ENCODE measurements around the gene RNASE12.
"Not testable (repeated sequence)": the region's sequence is repeated elsewhere in the genome, so short reads cannot be mapped to it uniquely, and the experiment has no call there.

Gene RNASE12

GRCh38 chr14:20624495-20625070 is 33.4 kb upstream of the RNASE12 start:
- H3K4me1 ChIP-seq (ENCODE audit: control insufficient read depth, insufficient read depth, low read length): peaks cover 19% of the 10 kb centered on the region
- peaks cover 39% of the 10 kb centered on the region for H3K27me3 ChIP-seq (ENCODE audit: control insufficient read depth, insufficient read depth, low read length)
- no peaks in the 10 kb centered on the region for H3K36me3 ChIP-seq (ENCODE audit: control insufficient read depth, insufficient read depth, low read length)
- no peaks in the 10 kb centered on the region for H3K9me3 ChIP-seq (ENCODE audit: control insufficient read depth, insufficient read depth, low read length)
- H3K4me3 ChIP-seq (ENCODE audit: low read depth, low read length): peak overlapping the region; percentile 87
- H3K27ac ChIP-seq (ENCODE audit: low read depth, low read length): peak overlapping the region; percentile 65
- peak overlapping the region; percentile 6; the same call in 1 of the 2 replicates for H3K9ac ChIP-seq (ENCODE audit: low read depth, low read length)

DNA sequence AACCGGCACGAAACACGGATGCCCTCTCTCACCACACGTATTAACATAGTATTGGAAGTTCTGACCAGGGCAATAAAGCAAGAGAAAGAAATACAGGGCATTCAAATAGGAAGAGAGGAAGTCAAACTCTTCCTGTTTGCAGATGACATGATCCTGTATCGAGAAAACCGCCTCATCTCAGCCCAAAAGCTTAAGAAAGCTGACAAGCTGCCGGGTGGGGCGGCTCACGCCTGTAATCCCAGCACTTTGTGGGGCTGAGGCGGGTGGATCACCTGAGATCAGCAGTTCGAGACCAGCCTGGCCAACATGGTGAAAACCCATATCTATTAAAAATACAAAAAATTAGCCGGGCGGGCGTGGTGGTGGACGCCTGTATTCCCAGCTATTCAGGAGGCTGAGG is 32.6 kb upstream of the RNASE12 start:
- peaks cover 19% of the 10 kb centered on the region for H3K4me1 ChIP-seq (ENCODE audit: control insufficient read depth, insufficient read depth, low read length)
- peak overlapping the region; percentile 87 for H3K4me3 ChIP-seq (ENCODE audit: low read depth, low read length)
- no peak overlapping the region for H3K27ac ChIP-seq (ENCODE audit: low read depth, low read length)
- H3K27me3 ChIP-seq (ENCODE audit: control insufficient read depth, insufficient read depth, low read length): peaks cover 31% of the 10 kb centered on the region
- H3K9me3 ChIP-seq (ENCODE audit: control insufficient read depth, insufficient read depth, low read length): no peaks in the 10 kb centered on the region
- no peak overlapping the region for H3K9ac ChIP-seq (ENCODE audit: low read depth, low read length)
- no peaks in the 10 kb centered on the region for H3K36me3 ChIP-seq (ENCODE audit: control insufficient read depth, insufficient read depth, low read length)

DNA sequence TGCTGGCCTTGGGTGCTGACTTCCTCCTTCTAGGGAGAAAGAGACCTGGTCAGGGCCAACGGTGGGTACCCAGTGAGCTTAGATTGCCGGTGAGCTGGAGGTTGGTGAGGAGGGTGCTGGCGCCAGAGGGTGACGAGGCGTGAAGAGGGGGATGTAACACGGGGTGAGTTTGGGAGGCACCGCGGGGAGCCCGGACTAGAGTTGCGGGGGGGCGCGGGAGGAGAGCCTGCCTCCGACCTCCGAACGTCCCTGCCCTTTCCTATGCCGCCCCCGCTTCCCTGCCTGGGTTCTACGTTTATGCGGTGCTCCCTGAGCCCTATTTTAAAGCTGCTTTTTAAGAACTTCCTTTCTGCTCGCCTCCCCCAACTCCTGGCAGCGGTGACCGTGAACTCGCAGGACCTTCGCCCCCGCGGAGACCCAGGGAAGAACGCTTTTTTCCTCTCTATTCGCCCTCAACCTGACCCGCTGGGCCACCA is 31.7 kb upstream of the RNASE12 start:
- H3K36me3 ChIP-seq (ENCODE audit: control insufficient read depth, insufficient read depth, low read length): no peaks in the 10 kb centered on the region
- H3K9ac ChIP-seq (ENCODE audit: low read depth, low read length): no peak overlapping the region
- H3K4me3 ChIP-seq (ENCODE audit: low read depth, low read length): peak overlapping the region; percentile 57; the same call in 1 of the 2 replicates
- no peaks in the 10 kb centered on the region for H3K9me3 ChIP-seq (ENCODE audit: control insufficient read depth, insufficient read depth, low read length)
- H3K27ac ChIP-seq (ENCODE audit: low read depth, low read length): no peak overlapping the region
- peaks cover 11% of the 10 kb centered on the region for H3K4me1 ChIP-seq (ENCODE audit: control insufficient read depth, insufficient read depth, low read length)
- H3K27me3 ChIP-seq (ENCODE audit: control insufficient read depth, insufficient read depth, low read length): peaks cover 22% of the 10 kb centered on the region

DNA sequence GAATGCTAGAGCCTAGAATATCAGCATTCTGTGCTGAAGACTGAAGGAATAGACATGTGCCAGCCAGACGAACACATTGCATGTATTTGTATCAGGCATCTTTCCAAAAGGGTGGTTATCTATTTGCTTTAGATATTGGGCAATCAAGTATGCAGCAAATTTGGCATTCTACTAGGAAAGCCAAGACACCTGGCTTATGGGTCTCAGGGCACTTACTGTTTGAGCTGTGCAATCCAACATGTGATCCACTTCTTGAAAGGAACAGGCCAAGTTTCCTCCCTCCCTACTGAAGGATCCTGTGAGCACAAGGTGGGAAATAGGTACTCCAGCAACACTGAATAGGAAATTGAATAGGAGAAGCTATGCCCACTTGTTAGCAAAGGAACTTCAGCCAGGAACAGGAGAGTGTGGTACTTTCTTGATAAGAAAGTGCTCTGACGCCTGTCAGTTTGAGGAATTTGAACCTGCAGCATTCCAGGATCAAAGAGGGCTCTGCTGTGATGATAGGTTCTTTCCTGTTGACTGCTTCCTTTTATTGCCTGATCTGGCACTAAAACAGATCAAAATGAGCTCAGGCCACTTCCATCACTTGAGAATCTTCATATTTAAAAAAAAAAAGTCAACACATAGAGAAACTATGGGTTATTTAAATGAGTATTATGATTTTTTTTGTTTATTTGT is 29.8 kb upstream of the RNASE12 start:
- Histone ChIP-seq H3K9ac (ENCODE audit: low read depth, low read length) (no peak overlapping the region), H3K9me3 (ENCODE audit: control insufficient read depth, insufficient read depth, low read length) (no peaks in the 10 kb centered on the region), H3K4me1 (ENCODE audit: control insufficient read depth, insufficient read depth, low read length) (peaks cover 2% of the 10 kb centered on the region; the same call in 1 of the 2 replicates), H3K36me3 (ENCODE audit: control insufficient read depth, insufficient read depth, low read length) (no peaks in the 10 kb centered on the region), H3K27me3 (ENCODE audit: control insufficient read depth, insufficient read depth, low read length) (peaks cover 5% of the 10 kb centered on the region; the same call in 1 of the 2 replicates), H3K27ac (ENCODE audit: low read depth, low read length) (no peak overlapping the region), H3K4me3 (ENCODE audit: low read depth, low read length) (no peak overlapping the region)

GRCh38 chr14:20619688-20620087 is 28.5 kb upstream of the RNASE12 start:
- H3K36me3 ChIP-seq (ENCODE audit: control insufficient read depth, insufficient read depth, low read length); H3K4me1 ChIP-seq (ENCODE audit: control insufficient read depth, insufficient read depth, low read length); H3K27me3 ChIP-seq (ENCODE audit: control insufficient read depth, insufficient read depth, low read length); H3K27ac ChIP-seq (ENCODE audit: low read depth, low read length); H3K9ac ChIP-seq (ENCODE audit: low read depth, low read length); H3K4me3 ChIP-seq (ENCODE audit: low read depth, low read length); H3K9me3 ChIP-seq (ENCODE audit: control insufficient read depth, insufficient read depth, low read length): not testable (repeated sequence)

DNA sequence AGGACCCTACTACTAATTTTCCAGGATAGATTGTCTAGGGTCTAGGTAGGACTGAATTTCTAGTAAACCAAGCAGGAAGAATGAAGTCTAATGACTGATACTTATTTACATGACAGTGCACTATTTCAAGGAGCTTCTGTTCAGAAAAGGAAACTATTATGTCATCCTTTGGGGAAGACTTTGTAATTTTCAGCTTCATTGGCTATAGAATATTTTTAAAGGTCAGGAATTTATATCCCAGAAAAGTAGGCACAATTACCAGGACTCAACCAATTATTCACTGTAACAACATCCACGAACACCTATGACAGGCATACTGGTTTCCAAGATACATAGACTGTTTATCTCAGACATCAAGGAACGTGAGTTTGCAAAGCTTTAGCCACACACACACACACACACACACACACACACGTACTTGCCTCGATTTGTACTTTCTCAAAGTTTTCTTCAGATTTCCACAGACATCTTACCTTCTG is 27.1 kb upstream of the RNASE12 start:
- Histone ChIP-seq H3K4me3 (ENCODE audit: low read depth, low read length) (no peak overlapping the region), H3K36me3 (ENCODE audit: control insufficient read depth, insufficient read depth, low read length) (no peaks in the 10 kb centered on the region), H3K4me1 (ENCODE audit: control insufficient read depth, insufficient read depth, low read length) (peaks cover 5% of the 10 kb centered on the region; the same call in 1 of the 2 replicates), H3K9ac (ENCODE audit: low read depth, low read length) (no peak overlapping the region), H3K27ac (ENCODE audit: low read depth, low read length) (no peak overlapping the region), H3K27me3 (ENCODE audit: control insufficient read depth, insufficient read depth, low read length) (0 out of 2 replicates have a peak, but pooled peaks cover under 1% of the 10 kb centered on the region), H3K9me3 (ENCODE audit: control insufficient read depth, insufficient read depth, low read length) (no peaks in the 10 kb centered on the region)

DNA sequence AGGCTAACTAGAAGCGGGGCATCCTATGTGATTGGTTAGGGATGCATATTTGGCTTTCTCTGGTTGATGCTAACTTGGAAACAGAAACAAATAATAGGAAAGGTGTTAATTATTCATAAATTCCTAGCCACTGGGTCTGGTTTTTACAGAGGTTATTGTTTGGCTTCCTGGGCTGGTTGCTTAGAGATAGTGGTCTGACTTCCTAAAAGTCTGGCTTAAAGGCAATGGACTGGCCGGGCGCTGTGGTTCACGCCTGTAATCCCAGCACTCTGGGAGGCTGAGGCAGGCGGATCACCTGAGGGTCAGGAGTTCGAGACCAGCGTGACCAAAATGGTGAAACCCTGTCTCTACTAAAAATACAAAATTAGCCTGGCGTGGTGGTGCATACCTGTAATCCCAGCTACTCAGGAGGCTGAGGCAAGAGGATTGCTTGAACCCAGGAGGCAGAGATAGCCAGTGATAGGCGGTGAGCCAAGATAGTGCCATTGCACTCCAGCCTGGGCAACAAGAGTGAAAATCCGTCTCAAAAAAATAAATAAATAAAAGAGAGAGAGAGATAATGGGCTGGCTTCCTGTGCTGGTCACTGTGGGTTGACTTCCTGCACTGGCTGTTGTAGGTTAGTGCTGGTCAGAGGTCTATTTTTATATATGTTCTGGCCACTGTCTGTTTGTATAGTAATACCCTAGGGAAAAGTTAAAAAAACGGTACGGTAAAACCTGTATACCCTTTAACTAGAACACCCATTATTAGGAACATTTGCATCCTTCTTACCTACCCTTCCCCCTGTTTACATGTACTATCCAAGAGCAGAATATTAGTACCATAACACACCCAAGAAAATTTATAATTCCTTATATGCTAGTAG is 26.2 kb upstream of the RNASE12 start:
- Histone ChIP-seq H3K4me3 (ENCODE audit: low read depth, low read length) (no peak overlapping the region), H3K36me3 (ENCODE audit: control insufficient read depth, insufficient read depth, low read length) (no peaks in the 10 kb centered on the region), H3K27me3 (ENCODE audit: control insufficient read depth, insufficient read depth, low read length) (no peaks in the 10 kb centered on the region), H3K9ac (ENCODE audit: low read depth, low read length) (no peak overlapping the region), H3K27ac (ENCODE audit: low read depth, low read length) (no peak overlapping the region), H3K9me3 (ENCODE audit: control insufficient read depth, insufficient read depth, low read length) (no peaks in the 10 kb centered on the region), H3K4me1 (ENCODE audit: control insufficient read depth, insufficient read depth, low read length) (peaks cover 11% of the 10 kb centered on the region)

GRCh38 chr14:20615996-20616395 is 24.8 kb upstream of the RNASE12 start:
- Histone ChIP-seq H3K4me3 (ENCODE audit: low read depth, low read length) (no peak overlapping the region), H3K4me1 (ENCODE audit: control insufficient read depth, insufficient read depth, low read length) (peaks cover 10% of the 10 kb centered on the region), H3K27me3 (ENCODE audit: control insufficient read depth, insufficient read depth, low read length) (no peaks in the 10 kb centered on the region; the same call in 1 of the 2 replicates), H3K9ac (ENCODE audit: low read depth, low read length) (no peak overlapping the region), H3K9me3 (ENCODE audit: control insufficient read depth, insufficient read depth, low read length) (no peaks in the 10 kb centered on the region), H3K27ac (ENCODE audit: low read depth, low read length) (no peak overlapping the region), H3K36me3 (ENCODE audit: control insufficient read depth, insufficient read depth, low read length) (no peaks in the 10 kb centered on the region)

DNA sequence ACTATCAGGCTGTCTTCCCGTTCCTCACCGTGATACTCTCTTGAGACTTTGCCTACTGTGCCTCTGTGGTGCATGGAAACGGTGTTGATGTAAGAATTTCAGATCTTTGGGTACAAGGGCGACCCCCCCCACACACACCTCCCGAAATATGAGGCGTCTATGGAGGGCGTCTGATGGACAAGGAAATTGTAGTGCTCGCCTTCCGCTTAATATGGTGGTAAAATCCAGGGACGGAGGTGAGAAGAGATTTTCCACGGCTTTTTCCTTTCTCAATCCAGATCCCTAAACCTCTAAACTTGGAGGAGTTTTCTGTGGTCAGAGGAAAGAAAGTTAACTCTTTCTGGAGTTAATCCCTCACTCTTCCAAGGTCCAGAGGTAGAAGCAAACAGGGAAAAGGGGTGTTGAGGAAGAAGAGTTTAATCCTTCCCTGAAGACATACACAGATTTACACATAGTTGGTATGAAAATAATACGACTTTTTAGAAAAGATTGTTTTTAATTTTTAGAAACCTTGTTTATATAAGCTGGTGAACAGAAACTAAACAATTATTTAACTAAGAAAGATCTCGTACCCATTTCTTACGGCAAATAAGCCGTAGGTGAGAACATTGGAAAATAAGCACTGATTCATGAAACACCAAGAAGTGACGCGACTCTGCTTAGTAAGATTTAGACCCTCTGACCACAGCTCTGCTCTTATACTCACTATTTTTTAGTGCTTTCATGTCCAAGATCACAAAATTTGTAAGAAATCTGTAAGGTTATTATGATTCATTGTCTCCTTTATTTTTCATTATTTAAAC is 23.1 kb upstream of the RNASE12 start:
- H3K4me3 ChIP-seq (ENCODE audit: low read depth, low read length): peak overlapping the region; percentile 80
- no peaks in the 10 kb centered on the region for H3K9me3 ChIP-seq (ENCODE audit: control insufficient read depth, insufficient read depth, low read length)
- H3K4me1 ChIP-seq (ENCODE audit: control insufficient read depth, insufficient read depth, low read length): peaks cover 10% of the 10 kb centered on the region
- H3K27me3 ChIP-seq (ENCODE audit: control insufficient read depth, insufficient read depth, low read length): no peaks in the 10 kb centered on the region; the same call in 1 of the 2 replicates
- peak overlapping the region; percentile 60 for H3K9ac ChIP-seq (ENCODE audit: low read depth, low read length)
- H3K36me3 ChIP-seq (ENCODE audit: control insufficient read depth, insufficient read depth, low read length): no peaks in the 10 kb centered on the region
- H3K27ac ChIP-seq (ENCODE audit: low read depth, low read length): peak overlapping the region; percentile 75

All from HUES48 (cell line).